ENCODE measurements around the gene LRRC8C. TPM values are rescaled to one million over a fixed set of nuclear protein-coding genes. Genes with fewer than 3 reads are reported as not detected.
A peak's percentile ranks its signal among the peaks of the same experiment; 100 is the strongest.
"Not testable (repeated sequence)": the region's sequence is repeated elsewhere in the genome, so short reads cannot be mapped to it uniquely, and the experiment has no call there.

The LRRC8C gene
- total RNA-seq, 1 donor from 2014 or later: 7.7 TPM

DNA sequence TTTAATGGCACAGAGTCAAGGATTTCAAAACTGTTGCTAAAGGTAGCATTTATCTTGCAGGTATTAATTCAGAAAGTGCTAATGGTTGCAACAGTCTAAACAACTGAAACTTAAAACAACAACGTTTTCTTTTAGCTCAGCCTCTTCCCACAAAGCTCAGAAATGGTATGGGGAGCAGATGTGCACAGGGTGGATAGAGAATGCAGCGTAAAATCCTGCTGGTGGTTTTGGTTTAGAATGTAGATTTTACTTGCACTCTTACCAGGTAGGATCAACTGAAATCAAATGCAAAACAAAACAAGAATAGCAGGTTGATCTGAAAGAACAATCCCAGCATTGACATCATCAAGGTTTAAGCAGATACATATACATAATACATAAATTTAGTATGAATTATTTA, 3.8 kb upstream of the LRRC8C start:
- no peak for DNase-seq (ENCODE audit: missing footprints)
- intact Hi-C loops (cut with DNase I): no loop called here
- no peak for ATAC-seq

DNA sequence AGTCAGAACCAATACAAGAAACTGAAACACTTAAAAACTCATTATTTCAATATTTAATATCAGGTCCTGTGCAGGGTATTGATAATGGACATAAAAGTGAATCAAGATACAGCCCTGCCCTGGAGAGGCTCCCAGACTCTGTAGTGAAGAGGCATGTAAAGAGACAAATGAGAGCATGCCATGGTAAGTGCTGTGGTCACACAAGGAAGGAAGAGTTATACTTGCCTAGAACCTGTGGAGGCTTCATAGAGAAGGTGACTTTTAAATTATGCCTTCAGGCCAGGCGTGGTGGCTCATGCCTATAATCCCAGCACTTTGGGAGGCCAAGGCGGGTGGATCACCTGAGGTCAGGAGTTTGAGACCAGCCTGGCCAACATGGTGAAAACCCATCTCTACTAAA, 3.3 kb upstream of the LRRC8C start:
- DNase-seq (ENCODE audit: missing footprints); intact Hi-C loops (cut with DNase I); ATAC-seq: not testable (repeated sequence)

DNA sequence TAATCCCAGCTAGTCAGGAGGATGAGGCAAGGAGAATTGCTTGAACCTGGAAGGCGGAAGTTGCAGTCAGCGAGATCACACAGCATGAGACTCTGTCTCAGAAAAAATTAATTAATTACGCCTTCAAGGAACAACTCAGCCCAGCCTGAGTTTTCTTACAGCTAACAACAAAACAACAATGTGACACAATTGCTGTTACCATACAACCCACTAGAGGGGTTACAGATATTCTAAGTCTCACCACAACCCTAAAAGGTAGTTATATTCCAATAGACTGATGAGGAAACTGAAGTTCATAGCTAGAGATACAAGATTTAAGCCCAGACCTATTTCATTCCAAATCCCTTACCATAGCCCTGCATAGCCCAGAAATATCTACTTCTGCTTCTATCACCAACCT, 2.9 kb upstream of the LRRC8C start:
- intact Hi-C loops (cut with DNase I): loop anchor here (5.0 to 10.0 kb wide), 2 partner anchors 67 to 365 kb away; partner anchors contain the start of gene ZNF326
- DNase-seq (ENCODE audit: missing footprints) (no peak), ATAC-seq (no peak)

DNA sequence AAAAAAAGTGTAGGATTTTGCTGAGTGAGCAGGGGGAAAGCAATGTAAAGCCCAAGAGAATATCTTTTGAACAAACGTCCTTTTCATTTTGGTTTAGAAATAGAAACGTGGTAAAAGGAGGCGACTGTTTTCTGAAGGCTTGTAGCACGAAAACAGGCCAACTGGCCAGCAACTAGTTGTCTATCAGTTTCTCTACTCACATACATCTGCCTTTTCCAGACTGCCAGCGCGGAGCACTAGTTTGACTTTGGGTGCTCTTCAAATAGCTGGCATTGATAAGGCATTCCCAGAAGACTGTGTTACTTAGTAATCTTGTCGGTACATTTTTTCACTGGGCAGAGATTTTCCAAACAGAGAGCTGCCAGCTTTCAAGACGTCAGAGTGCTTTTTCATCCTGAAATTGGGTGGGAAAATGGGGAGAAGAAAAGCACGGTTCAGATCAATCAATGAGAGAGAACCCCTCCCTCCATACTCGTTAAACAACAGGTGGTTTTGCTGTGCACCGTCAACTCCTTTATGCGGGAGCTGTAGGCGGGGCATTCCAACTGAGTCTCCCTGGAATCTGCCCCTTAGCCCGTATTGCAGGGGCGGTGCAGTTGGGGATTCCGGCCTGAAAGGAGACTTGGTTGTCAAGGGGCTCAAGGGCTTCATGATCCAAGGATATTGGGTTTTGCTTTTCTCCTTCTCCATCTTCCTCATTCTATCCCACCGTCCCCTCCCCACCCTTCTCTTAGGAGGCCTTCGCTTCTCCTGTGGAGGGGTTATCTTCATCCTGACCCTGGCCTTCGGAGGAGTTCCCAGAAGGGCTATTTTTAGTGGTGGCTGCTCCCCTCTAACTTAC, 884 bp upstream of the LRRC8C start:
- no peak for DNase-seq (ENCODE audit: missing footprints)
- peak; percentile 18 for ATAC-seq
- intact Hi-C loops (cut with DNase I): loop anchor here (1.0 to 10.0 kb wide), 6 partner anchors 17 to 363 kb away; partner anchors contain the start of gene ZNF326

DNA sequence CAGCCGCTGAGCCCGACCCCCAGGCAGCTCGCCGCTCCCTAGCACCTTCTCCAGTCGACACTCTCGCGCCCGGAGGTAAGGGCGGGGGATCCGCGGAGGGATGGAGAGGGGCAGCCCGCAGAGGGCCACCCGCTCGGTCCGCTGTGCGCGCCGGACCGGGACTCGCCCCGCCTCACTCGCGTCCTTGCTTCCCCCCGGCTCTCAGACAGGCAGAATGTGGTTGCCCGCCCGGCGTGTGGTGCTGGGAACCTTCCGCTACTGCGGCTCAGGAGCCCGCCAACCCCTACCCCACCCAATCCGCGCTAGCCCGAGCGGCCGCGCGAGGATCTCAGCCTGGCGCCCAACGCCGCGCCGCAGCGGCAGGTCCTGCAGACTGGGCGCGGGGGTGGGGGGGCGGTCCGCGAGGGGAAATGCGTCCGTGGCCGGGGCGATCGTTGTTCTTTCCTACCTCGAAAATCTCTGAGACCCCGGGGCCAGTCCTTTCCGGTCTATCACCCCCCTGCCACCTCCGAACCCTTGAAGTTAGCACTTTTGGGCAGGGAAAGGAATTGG, 404 bp downstream of the LRRC8C start:
- ATAC-seq: peak; percentile 66
- intact Hi-C loops (cut with DNase I): loop anchor here (2.0 to 10.0 kb wide), 4 partner anchors 19 to 361 kb away; partner anchors contain the start of gene ZNF326

DNA sequence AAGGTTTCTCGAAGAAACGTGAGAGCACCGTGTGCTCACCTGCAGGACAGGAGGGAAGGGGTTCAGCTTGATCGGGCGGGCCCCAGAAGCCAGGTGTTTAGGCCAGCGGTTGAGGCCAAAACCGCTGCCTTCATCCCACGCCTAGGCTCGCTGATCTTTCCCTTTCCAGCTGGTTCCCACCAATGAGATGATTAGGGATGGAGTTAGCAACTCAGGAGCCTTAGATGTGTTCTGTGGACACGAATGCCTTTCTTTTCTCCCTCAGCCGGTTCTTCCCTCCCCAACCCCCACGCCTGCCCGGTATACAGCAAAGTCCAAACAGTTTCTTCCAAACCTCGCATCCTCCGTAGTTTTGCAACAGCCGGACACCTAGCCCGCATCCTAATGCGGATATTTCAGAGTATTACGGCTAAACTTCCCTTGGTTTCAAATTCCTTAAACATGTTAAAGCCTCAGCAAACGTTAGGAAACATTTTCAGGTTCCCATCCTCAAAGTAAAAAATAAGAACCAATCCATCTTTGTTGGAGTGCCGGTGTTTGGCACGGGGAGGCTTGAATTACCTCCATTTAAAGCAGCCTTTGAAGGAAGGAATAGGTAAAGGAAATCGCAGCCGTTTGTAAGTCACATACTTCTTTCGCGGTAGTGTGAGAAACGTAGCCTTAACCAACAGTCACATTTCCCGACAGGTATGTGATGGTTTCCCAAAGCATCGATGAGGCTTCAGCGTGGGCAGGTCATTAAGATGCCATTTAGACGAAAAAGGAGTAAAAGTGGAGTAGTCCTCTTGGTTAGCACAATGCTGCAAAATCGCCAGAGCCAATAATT, 1.1 kb downstream of the LRRC8C start:
- intact Hi-C loops (cut with DNase I): loop anchor here (2.0 to 10.0 kb wide), 4 partner anchors 19 to 361 kb away; partner anchors contain the start of gene ZNF326
- ATAC-seq (no peak), DNase-seq (ENCODE audit: missing footprints) (no peak)

More for the DNA sequence above, 404 bp downstream of the LRRC8C start:
- peak; percentile 86 for DNase-seq (ENCODE audit: missing footprints)

DNA sequence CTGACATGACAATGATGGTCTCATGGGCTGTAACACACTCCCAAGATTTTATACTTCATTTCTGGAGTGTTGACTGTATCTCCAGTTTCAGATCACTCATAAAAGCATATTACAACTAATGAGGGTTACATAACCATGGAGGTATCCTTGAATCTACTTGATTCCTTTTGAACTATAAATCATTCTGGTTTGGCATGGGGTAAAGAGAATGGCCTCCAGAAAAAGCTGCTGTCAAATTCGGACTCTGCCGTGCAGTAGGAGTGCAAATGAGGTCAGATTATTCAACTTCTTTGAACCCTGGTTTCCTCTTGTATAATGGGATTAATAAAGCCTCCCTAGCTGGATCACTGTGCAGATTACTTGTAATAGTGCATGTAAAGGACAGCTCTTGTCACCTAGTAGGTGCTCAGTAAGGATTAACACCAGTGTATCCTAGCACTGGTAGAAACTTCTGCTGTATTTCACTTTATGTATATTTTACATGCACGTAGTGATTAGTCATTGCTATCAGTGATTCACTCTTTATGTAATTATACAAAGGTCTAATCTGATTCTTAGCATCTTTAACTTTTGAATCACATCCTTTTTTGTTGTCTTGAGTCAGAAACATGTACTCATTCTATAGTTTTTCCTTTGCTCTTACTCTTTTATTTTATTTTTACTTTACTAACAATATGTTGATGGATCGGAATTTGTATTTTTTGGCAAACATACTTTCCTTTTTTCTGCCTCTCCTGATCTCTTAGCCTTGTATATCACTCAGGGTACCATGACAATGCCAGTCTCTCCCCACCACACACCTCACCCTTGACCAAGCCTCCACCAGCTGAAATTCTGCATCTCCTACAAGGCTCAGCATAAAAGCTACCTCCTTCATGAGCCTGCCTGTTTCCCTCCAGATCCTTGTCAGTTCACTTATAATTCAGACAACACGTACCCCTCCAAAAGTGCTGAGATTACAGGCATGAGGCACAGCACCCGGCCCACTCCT, 3.2 kb downstream of the LRRC8C start:
- DNase-seq (ENCODE audit: missing footprints) (no peak), ATAC-seq (no peak)
- intact Hi-C loops (cut with DNase I): loop anchor here (10.0 kb wide), 1 partner anchor 359 kb away; the partner anchor contains the start of gene ZNF326

DNA sequence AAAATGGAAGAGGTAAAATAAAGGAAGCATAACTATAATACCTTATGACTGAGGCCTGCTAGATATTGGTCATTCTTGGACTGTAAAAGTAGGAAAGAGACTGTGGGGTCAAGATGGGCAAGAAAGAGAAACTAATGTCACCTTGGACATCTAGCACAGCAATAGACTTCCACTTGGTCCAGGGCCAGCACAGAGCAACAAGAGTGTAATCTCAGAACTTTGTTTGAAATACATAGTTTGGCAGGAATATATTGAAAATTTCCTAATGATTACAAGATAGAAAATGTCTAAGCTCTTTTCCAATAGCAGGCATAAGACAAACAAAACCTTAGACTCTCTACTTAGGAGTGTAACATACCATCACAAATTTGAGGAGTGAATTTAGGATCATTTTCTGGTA, 4.6 kb downstream of the LRRC8C start:
- ATAC-seq (no peak), DNase-seq (ENCODE audit: missing footprints) (no peak)
- intact Hi-C loops (cut with DNase I): loop anchor here (10.0 kb wide), 1 partner anchor 357 kb away; the partner anchor contains the start of gene ZNF326

DNA sequence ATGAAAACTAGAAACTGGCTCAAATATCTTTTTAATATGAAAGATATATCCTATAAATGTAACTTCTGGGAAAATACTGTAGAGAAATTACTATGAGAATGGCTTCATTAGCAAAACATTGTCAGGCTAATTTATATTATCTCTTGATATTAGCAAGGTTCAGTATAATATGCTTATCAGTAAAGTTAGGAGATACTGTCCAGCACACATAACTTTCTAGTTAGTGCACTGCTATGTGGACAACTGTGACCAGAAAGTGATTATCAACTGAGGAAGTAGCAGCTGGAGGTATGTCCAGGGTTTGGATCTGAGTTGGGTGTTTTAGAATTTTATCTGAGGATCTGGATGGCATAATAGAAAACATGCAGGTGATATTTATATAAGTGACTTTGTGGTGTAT, 7.5 kb downstream of the LRRC8C start:
- intact Hi-C loops (cut with DNase I): no loop called here
- no peak for ATAC-seq
- no peak for DNase-seq (ENCODE audit: missing footprints)

DNA sequence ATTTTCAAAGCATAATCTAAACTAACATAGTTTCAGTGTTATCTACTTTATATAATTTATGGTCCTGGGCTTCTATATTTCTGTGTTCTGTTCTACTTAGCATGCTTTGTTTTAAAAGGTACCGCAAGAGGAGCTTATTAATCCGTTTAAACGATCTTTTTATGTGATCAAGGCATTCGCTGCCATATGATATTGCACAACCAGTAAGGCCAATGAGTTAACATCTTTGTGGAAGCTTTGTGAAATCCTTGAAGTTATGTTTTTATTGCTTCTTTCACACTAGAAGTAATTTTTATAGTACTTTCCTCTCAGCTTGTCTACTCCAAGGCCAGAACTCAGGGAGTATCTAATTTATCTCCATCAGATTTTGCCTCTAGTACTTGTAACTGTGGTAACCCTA, 8.9 kb downstream of the LRRC8C start:
- DNase-seq (ENCODE audit: missing footprints) (no peak), ATAC-seq (no peak)
- intact Hi-C loops (cut with DNase I): no loop called here

DNA sequence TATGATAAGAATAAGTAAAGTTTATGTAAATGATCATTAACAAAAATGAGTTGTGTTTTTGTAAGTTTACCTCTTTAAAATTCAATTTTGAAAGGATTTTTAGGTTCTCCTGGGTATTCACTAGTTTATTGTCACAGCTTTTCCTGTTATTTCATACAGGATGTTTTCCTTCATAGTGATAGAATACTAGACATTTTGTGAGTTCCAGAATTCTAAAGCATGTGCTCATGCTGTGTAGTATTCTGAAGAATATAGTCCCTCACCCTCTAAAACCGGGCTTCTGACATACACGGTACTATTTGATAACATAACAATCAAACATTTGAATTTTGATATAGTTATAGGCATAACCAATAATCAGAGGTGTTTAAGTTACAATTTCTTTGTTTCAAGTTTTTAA, 10.7 kb downstream of the LRRC8C start:
- ATAC-seq: no peak

DNA sequence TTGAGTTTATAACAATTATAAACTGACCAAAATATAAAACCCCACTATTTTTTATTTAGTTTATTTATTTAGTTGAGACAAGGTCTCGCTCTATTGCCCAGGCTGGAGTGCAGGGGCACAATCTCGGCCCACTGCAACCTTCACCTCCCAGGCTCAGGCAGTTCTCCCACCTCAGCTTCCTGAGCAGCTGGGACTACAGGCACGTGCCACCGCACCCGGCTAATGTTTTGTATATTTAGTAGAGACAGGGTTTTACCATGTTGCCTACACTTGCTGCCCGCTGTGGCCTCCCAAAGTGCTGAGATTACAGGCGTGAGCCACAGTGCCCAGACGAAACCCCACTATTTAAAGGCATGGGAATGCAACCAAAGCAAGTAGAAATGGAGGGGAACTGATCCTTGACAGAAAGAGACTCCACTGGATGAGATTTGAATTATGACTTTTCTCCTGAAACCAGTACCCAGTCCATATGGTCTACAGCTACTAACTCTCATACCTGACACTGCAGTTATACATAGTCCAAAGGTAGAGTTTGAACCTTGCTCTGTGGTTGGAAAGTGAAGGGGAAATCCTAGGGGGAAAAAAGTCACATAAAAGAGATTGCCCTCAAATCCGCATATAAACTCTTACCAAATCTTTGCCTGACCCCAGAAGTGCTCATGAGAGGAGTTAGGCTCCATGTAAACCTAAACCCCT, 11.3 kb downstream of the LRRC8C start:
- ATAC-seq (no peak), DNase-seq (ENCODE audit: missing footprints) (no peak)
- intact Hi-C loops (cut with DNase I): no loop called here

More for the DNA sequence above, 10.7 kb downstream of the LRRC8C start:
- no peak for DNase-seq (ENCODE audit: missing footprints)
- intact Hi-C loops (cut with DNase I): no loop called here

DNA sequence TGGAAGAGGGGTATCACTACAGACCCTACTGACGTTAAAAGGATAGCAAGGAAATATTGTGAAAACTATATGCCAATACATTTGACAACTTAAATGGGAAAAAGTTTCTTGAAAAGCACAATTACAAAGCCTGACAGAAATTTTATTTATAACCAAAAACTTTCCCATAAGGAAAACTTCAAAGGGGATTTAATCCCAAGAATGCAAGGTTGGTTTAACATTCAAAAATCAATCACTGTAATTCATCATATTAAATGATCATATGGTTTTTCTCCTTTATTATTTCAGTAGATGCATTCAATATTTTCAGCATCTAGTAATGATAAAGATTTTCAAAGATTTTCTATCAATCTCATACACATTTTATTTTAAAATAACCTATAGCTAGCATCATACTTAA, 13.3 kb downstream of the LRRC8C start:
- DNase-seq (ENCODE audit: missing footprints) (no peak), ATAC-seq (no peak)
- intact Hi-C loops (cut with DNase I): no loop called here

DNA sequence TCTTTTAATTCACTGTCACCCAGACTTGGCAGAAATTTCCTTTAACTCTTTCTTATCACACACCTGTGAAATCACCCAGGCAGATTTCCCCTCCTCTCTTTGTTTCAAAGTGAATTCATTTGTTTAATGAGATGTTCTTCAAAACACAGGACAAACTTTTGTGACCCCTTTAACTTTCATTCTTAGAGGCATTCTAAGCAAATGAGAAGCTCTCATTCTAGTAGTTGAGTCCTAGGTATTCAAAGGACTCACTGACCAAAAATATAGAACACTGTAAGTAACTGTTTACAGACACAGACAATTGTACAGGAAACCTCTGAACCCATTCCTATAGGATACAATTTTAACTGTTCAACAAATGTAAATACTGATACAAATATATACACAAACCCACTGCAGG, 16.9 kb downstream of the LRRC8C start:
- intact Hi-C loops (cut with DNase I): no loop called here
- ATAC-seq (no peak), DNase-seq (ENCODE audit: missing footprints) (no peak)

DNA sequence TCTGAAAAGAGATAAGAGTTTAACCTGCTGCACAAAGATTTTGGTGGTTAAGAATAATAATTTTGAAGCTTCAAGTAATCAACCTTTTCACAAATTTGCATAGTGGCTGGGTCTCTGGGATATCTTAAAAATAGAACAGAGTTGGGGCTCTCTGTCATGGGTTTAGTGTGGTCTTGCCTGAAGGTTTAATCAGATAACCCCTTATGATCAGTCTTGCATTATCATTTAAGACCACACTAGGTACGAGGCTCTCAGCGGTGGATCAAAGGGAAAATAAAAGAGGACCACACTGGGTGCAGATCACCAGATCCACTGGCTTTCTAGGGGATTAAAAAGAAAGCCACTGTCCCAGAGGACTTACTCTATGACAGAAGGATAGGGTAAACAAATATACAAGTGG, 19.5 kb downstream of the LRRC8C start:
- intact Hi-C loops (cut with DNase I): no loop called here
- ATAC-seq: no peak
- no peak for DNase-seq (ENCODE audit: missing footprints)

DNA sequence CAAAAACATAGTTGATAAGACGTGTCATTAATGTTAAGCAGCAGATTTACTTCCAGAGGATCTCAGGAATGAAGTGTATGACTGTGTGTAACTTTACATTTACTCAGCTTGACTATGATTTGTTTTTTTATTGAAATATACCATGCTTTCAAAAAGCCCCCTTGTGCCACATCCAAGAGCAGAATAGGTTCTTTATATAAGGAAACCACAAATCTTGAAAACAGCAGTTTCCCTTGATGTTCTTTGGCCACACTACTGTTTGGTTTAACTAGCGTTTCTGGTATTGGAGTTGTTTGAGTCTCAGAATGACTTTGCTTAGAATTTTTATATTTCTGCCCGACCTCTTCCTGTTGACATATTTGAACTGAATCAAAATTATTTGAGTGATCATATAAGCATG, 25.0 kb downstream of the LRRC8C start:
- no peak for DNase-seq (ENCODE audit: missing footprints)
- intact Hi-C loops (cut with DNase I): no loop called here
- no peak for ATAC-seq

DNA sequence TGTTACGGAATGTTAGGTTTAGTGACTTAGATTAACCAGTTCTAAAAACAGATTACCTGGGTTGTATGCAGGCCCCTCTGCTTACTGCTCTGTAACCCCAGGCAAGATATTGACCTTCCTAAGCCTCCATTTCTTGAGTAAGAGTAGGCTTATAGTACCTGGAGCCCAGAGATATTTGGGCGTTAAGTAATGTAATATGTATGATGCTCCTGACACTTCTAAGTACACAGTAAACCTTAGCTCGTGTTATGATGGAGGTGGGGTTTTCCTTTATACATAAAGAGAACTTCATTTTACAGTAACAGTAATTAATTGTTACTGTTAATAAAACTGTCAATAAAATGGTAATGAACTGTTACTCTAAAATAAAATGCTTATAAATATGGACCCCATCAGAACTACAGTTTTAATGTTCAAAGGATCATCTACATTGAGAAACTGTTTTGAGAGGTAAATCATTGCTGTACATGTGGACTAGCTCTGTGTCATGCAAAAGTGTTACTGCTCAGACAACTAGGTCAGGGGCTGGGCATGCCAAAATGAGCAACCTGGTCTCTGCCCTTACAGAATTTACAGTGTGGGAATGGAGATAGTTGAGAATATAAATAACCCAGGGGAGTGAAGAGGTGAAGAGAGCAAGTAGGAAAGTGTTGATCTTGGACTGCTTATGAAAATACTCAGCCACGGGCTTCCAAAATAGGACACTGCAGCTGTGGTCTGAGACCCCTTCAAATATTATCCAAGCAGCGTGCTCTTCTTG, 26.6 kb downstream of the LRRC8C start:
- ATAC-seq (peak; percentile 81), DNase-seq (ENCODE audit: missing footprints) (no peak)
- intact Hi-C loops (cut with DNase I): no loop called here
